HG03342 (cell line): ENCODE measurements around the gene CIB2.

Source experiments
- ATAC-seq: cut with Tn5 transposase; IDR thresholded peaks from one replicate; pipeline ENCODE4 v1.9.1; 2021; ENCODE audit warnings: mild to moderate bottlenecking, moderate library complexity; ENCODE audit not compliant: unreplicated experiment

CIB2 gene

DNA sequence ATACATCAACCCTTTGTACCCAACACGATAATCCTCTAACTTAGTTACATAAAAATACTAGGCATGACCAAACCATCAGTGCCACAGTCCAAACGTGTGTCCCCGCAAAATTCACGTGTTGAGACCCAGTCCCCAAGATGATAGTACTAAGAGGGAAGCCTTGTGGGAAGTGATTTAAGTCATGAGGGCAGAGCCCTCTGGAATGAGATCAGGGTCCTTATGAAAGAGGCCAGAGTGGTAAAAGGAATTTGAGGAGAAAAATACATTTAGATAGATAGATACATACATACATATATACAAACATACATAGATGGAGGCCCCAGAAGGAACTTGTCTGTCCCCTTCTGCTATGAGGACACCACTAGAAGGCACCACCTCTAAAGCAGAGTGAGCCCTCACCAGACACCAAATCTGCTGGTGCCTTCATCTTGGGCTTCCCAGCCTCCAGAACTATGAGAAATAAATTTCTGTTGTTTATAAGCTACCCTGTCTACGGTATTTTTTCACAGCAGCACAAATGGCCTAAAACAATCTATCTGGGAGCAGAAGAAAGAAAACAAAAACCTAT lies 61.7 kb downstream of the CIB2 start:
- ATAC-seq: no peak

DNA sequence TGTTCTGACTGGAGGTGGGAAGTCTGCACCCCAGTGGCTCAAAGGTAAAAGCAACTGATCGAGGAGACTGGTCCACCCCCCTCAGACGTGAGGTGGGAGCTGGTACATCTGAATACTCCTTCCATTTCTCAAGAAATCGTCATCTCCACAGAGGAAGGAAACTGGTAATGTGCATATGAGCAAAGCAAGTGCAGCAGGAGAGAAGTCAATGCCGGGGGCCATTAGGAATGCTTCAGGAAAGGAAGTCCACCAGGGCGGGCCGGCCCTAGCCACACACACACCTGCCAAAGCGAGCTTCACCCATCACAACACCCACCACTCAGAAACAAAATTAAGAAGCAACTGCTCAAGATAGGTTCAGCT lies 62.2 kb downstream of the CIB2 start:
- ATAC-seq: peak; percentile 13

GRCh38 chr15:78067328-78068228 lies 63.7 kb downstream of the CIB2 start:
- ATAC-seq: no peak

DNA sequence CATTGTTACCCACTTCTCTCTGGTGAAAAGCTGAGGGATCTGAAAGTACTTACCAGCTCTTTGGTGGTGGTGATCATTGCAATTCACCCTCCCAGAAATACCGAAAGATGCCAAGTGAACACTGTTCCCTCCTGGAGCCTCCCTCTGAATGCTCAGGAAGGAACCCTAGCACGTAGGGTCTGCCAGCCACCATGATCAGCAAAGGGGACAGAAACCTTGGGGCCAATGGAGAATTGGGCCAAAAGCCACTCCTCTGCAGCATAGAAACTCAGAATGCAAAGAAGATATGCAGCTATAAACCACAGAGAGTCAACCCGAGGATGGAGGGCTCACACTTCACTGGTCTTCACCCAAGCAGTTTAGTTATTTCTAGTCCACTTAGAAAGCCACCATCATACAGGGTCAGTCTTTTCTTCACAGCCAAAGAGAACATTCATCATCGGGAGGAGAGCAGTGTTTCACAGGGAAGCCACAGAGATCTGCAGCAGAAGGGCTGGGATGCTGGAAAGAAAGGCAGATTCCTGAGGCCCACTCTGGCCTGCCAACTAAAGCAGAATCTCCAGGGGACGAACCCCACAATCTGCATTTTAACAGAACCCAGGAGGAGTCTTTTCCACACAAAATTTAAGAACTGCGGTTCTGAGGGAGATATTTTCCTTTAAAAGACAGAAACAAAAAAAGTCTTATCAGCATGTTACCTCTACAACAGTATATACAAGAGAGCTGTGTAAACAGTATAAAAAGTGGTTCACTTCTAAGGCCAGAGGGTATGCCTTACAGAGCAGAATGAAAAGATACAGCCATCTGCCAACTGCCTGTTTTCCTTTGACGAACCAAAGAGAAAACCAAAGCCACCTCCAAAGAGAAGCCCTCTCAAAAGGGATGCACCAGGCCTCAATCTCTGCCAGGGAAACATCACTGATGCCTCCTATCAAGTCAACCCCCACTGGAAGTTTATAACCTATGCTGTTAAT lies 65.0 kb downstream of the CIB2 start:
- ATAC-seq: peak; percentile 58

DNA sequence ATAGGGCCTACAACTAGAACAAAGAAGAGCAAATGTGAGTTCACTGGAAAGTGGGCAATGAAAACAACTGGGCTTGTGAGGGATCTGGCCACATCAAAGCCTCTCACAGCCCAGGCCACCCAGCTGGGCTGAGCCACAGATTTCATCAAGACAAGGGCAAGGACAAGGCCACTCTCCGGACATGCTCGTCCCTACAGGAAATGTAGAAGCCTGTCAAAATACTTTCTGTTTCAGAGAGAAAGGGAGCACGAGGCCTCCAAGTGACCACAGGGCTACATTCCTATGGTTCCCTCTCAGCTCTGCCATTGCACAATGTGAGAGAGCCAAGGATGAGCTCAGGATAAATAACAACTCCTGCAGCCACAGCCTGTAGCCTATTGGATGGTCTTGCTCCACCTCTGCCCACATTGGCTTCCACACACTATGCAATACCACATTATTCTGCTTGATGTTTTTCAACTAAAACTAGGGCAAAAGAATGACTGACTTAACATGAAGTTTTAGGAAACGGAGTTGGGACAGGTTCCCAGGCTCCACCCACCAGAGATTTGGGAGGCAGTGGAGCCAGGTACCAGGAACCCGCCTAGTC lies 65.9 kb downstream of the CIB2 start:
- no peak for ATAC-seq

DNA sequence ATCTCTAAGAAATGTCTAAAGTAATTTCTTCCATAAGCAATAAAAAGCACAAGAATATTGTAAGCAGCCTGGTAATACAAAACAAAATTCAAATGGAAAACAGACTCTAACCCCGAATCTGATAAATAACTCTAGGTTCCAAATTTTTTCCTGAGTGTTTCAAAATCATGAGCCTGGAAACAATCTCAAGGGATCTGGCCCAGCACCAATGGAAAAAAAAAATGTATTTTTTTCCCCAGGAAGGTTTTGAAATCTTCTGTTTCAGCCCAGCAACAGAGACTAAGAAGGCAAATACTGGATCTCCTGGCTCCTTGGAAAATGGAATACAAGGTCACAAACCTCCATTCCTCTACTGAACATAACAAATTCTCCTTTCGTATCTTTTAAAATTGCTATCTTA lies 66.7 kb downstream of the CIB2 start:
- ATAC-seq: no peak

DNA sequence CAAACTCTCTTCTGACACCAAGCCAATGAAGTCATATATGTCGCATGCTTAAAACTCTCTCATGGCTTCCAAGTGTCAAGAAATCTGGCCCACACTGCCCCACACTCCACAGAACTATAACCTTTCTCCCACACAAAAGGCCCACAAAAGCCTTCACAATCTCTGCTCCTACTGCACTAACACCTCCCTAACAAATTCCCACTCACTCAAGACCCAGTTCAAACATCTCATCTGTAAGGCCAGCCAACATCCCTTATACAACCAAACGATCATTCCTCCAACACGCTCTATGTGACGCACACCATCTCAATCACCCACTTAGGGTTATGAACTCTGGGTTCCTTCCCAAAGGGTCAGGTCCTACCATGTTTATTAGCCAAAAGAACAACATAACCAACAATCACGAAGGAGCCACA lies 67.3 kb downstream of the CIB2 start:
- no peak for ATAC-seq

DNA sequence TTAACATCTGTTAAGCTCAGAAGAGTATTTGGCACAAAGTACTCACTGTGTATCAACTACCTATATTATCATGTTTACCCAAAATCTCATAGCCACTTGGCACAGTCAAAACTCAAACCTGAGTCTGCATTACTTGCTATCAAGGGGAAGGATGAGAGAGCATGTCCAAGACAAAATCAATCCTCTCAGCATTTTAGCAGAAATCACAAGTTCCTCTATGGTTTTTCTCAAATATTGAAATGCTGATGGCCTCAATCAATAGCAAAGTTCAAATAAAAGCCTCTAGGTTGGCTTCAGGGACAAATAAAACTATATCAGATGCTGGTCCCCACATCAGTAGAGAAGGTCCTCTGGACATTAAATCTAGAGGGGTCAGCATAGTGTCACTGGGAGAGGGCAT lies 68.0 kb downstream of the CIB2 start:
- no peak for ATAC-seq

- ATAC-seq: peak; percentile 47
Observed at GRCh38 chr15:78061963-78062427, 69.2 kb downstream of the CIB2 start.

- no peak for ATAC-seq
Observed at GRCh38 chr15:78060232-78060631, 71.0 kb downstream of the CIB2 start.

DNA sequence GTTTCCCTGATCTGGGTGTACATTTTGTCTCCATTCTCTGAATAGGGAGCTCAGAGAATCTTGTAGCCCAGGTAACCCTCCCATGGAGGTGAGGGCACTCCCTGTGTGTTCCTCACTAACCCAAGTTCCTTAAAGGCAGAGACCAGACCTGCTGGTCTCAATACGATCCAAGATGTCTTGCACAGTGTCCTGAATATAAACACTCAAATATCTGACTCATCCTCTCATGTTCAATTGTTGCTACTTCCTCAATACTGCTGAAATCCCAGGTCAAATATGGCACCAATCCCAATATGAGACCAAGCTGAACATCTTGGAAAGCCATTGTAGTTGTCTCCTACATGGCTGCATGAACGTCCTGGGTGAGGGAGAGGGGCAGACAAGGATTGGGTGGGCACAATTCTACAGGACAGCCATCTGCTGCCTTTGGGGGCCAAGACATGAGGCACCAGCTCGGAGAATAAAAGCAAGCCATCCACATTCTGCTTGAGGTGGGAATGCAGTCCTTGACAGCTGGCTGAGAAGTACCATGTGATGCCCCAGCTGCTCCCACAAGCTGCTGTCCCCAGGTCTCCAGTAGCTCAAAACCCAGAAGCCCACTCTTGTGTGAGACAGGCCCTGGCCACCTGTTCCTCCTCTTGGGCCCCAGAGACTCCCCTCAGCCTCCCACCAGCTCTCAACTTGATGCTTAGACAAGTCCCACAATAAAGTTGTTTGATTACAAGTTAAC lies 72.0 kb downstream of the CIB2 start:
- ATAC-seq: no peak

DNA sequence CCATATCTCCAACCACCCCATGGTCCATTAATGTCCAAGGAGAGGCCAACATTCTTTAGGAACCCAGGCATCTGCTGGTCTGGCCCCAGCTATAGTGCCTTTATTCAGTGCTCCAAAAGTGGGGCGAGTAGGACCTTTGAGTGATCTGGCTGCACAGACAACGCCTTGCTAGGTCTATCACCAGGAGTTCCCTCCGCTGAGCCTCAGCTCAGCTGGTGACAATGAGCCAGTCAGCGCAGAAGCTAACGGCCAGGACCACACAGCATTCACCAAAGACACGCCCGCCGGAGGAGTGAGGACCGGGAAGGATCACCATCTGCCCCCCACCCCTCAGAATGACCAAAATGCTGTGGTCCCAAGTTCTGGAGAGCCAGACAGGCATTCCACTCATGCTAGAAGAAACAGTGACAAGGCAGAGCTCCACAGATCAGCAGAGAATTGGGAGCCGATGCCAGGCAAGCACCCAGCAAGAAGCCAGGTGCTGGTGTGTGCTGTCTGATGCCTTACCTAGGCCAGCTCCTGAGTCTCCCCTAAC lies 72.8 kb downstream of the CIB2 start:
- ATAC-seq: no peak

- no peak for ATAC-seq
Observed at GRCh38 chr15:78057803-78058202, 73.4 kb downstream of the CIB2 start.

- no peak for ATAC-seq
Observed at GRCh38 chr15:78056714-78057269, 74.5 kb downstream of the CIB2 start.

GRCh38 chr15:78055919-78056713 lies 75.1 kb downstream of the CIB2 start:
- ATAC-seq: no peak

- ATAC-seq: no peak
Observed at GRCh38 chr15:78054966-78055365, 76.3 kb downstream of the CIB2 start.
